Activated T-helper 2 cell treated with anti-CD3 and anti-CD28 coated beads, Interferon-gamma antibody, Interleukin-2, Interleukin-4, amounts not matched to agents 10 μg/mL and 5 μg/mL and 100 μg/mL, durations not matched to agents 14 hours and 24 hours and 36 hours (primary cell): ENCODE data around the gene IL18. TPM values are rescaled to one million over a fixed set of nuclear protein-coding genes. Genes with fewer than 3 reads are reported as not detected.
A peak's percentile ranks its signal among the peaks of the same experiment; 100 is the strongest.
"Not testable (repeated sequence)": the region's sequence is repeated elsewhere in the genome, so short reads cannot be mapped to it uniquely, and the experiment has no call there.

Experiments used
- DNase-seq: peaks from one replicate; pipeline ENCODE4 v3.0.0; 2021; ENCODE audit warnings: low spot score
- H3K27ac Mint-ChIP-seq: one replicate; pipeline ENCODE4 v1.8.0; 2021; ENCODE audit warnings: mixed read lengths
- H3K27me3 Mint-ChIP-seq: one replicate; pipeline ENCODE4 v1.8.0; 2021; ENCODE audit warnings: low read depth, mixed read lengths
- H3K36me3 Mint-ChIP-seq: one replicate; pipeline ENCODE4 v1.8.0; 2021; ENCODE audit warnings: low read depth, mixed read lengths
- H3K4me1 Mint-ChIP-seq: one replicate; pipeline ENCODE4 v1.8.0; 2021; ENCODE audit warnings: low read depth, mixed read lengths
- H3K4me3 Mint-ChIP-seq: one replicate; pipeline ENCODE4 v1.8.0; 2021; ENCODE audit warnings: low read depth, mild to moderate bottlenecking, moderate library complexity, mixed read lengths
- H3K9me3 Mint-ChIP-seq: one replicate; pipeline ENCODE4 v1.8.0; 2021; ENCODE audit warnings: mixed read lengths
- intact Hi-C: fragments of 100-400 bp; cut with micrococcal nuclease; formaldehyde crosslinking; loops from one replicate; pipeline ENCODE4 v1.15.1; 2023
- total RNA-seq: library from RNA; stranded (reverse); gene quantifications from 2 replicates; pipeline ENCODE4 v1.2.3, GENCODE V29; 2022

Gene IL18
- total RNA-seq = 1.5 and 1.7 TPM in 2 replicates

GRCh38 chr11:112163875-112164685 lies at the start of gene IL18:
IL18 (minus strand) TSS chr11:112164094; CDS start chr11:112155053, 9,041 bp downstream.
- Mint-ChIP-seq H3K27me3 (peaks cover 12% of the 10 kb centered on the region), H3K36me3 (no peaks in the 10 kb centered on the region)

GRCh38 chr11:112212710-112213109 lies 48.8 kb upstream of the IL18 start:
- intact Hi-C loops = no loop called here
- peaks cover 14% of the 10 kb centered on the region for H3K4me1 Mint-ChIP-seq

More at GRCh38 chr11:112163875-112164685, at the start of gene IL18:
- Mint-ChIP-seq H3K27ac (no peak within 1 kb of the TSS), H3K9me3 (no peaks in the 10 kb centered on the region), H3K4me1 (peaks cover 4% of the 10 kb centered on the region), H3K4me3 (peak within 1 kb of the TSS; percentile 68)
- intact Hi-C loops = no loop called here
- DNase-seq = no peak

GRCh38 chr11:112212290-112212689 lies 48.4 kb upstream of the IL18 start:
- DNase-seq = no peak
- H3K9me3 Mint-ChIP-seq = no peaks in the 10 kb centered on the region
- H3K27me3 Mint-ChIP-seq = peaks cover 20% of the 10 kb centered on the region
- no peak overlapping the region for H3K4me3 Mint-ChIP-seq
- H3K4me1 Mint-ChIP-seq = peaks cover 14% of the 10 kb centered on the region
- H3K36me3 Mint-ChIP-seq = no peaks in the 10 kb centered on the region
- no peak overlapping the region for H3K27ac Mint-ChIP-seq
- intact Hi-C loops = no loop called here

More at GRCh38 chr11:112212710-112213109, 48.8 kb upstream of the IL18 start:
- Mint-ChIP-seq H3K4me3 (no peak overlapping the region), H3K36me3 (no peaks in the 10 kb centered on the region), H3K9me3 (no peaks in the 10 kb centered on the region), H3K27ac (no peak overlapping the region), H3K27me3 (peaks cover 20% of the 10 kb centered on the region)
- DNase-seq = no peak

GRCh38 chr11:112211536-112211935 lies 47.6 kb upstream of the IL18 start:
- Mint-ChIP-seq H3K27me3 (peaks cover 20% of the 10 kb centered on the region), H3K27ac (no peak overlapping the region), H3K4me1 (peaks cover 14% of the 10 kb centered on the region), H3K9me3 (no peaks in the 10 kb centered on the region), H3K36me3 (no peaks in the 10 kb centered on the region), H3K4me3 (no peak overlapping the region)
- intact Hi-C loops = no loop called here
- DNase-seq = no peak

GRCh38 chr11:112210890-112211289 lies 47.0 kb upstream of the IL18 start:
- intact Hi-C loops = no loop called here
- Mint-ChIP-seq H3K4me1 (peaks cover 14% of the 10 kb centered on the region), H3K36me3 (no peaks in the 10 kb centered on the region), H3K27me3 (peaks cover 20% of the 10 kb centered on the region), H3K4me3 (no peak overlapping the region), H3K9me3 (no peaks in the 10 kb centered on the region), H3K27ac (no peak overlapping the region)
- DNase-seq = no peak

- Mint-ChIP-seq H3K9me3 (no peaks in the 10 kb centered on the region), H3K27me3 (peaks cover 19% of the 10 kb centered on the region), H3K4me3 (no peak overlapping the region), H3K36me3 (no peaks in the 10 kb centered on the region), H3K4me1 (peaks cover 2% of the 10 kb centered on the region), H3K27ac (no peak overlapping the region)
- DNase-seq = no peak
- intact Hi-C loops = no loop called here
These were observed 42.2 kb upstream of the IL18 start for GRCh38 chr11:112206071-112206470.

GRCh38 chr11:112200252-112200651 lies 36.4 kb upstream of the IL18 start:
- intact Hi-C loops = no loop called here
- no peak for DNase-seq
- Mint-ChIP-seq H3K4me3 (no peak overlapping the region), H3K27me3 (peaks cover 20% of the 10 kb centered on the region), H3K9me3 (no peaks in the 10 kb centered on the region), H3K27ac (no peak overlapping the region), H3K4me1 (no peaks in the 10 kb centered on the region), H3K36me3 (no peaks in the 10 kb centered on the region)

GRCh38 chr11:112199101-112199500 lies 35.2 kb upstream of the IL18 start:
- H3K27ac Mint-ChIP-seq, DNase-seq, H3K4me1 Mint-ChIP-seq, H3K4me3 Mint-ChIP-seq, H3K36me3 Mint-ChIP-seq, intact Hi-C loops, H3K9me3 Mint-ChIP-seq: not testable (repeated sequence)
- H3K27me3 Mint-ChIP-seq = peaks cover 21% of the 10 kb centered on the region

- intact Hi-C loops = no loop called here
- DNase-seq = no peak
- H3K9me3 Mint-ChIP-seq = no peaks in the 10 kb centered on the region
- peaks cover 22% of the 10 kb centered on the region for H3K27me3 Mint-ChIP-seq
- H3K4me3 Mint-ChIP-seq = no peak overlapping the region
- H3K36me3 Mint-ChIP-seq = no peaks in the 10 kb centered on the region
- no peak overlapping the region for H3K27ac Mint-ChIP-seq
- no peaks in the 10 kb centered on the region for H3K4me1 Mint-ChIP-seq
These were observed 32.7 kb upstream of the IL18 start for GRCh38 chr11:112196519-112197087.

- Mint-ChIP-seq H3K4me3 (no peak overlapping the region), H3K27ac (no peak overlapping the region), H3K9me3 (no peaks in the 10 kb centered on the region), H3K27me3 (peaks cover 22% of the 10 kb centered on the region), H3K4me1 (no peaks in the 10 kb centered on the region), H3K36me3 (no peaks in the 10 kb centered on the region)
- DNase-seq = no peak
- intact Hi-C loops = no loop called here
These were observed 32.1 kb upstream of the IL18 start for GRCh38 chr11:112195951-112196351.

GRCh38 chr11:112195113-112195512 lies 31.2 kb upstream of the IL18 start:
- H3K9me3 Mint-ChIP-seq, H3K4me1 Mint-ChIP-seq, intact Hi-C loops, DNase-seq, H3K4me3 Mint-ChIP-seq, H3K36me3 Mint-ChIP-seq, H3K27ac Mint-ChIP-seq: not testable (repeated sequence)
- H3K27me3 Mint-ChIP-seq = peaks cover 22% of the 10 kb centered on the region

- Mint-ChIP-seq H3K4me1 (no peaks in the 10 kb centered on the region), H3K9me3 (no peaks in the 10 kb centered on the region), H3K27ac (no peak overlapping the region), H3K4me3 (no peak overlapping the region), H3K36me3 (no peaks in the 10 kb centered on the region), H3K27me3 (peaks cover 10% of the 10 kb centered on the region)
- intact Hi-C loops = no loop called here
- no peak for DNase-seq
These were observed 22.4 kb upstream of the IL18 start for GRCh38 chr11:112186304-112186703.

- Mint-ChIP-seq H3K9me3 (no peaks in the 10 kb centered on the region), H3K27ac (no peak overlapping the region)
These were observed 22.0 kb upstream of the IL18 start for GRCh38 chr11:112185883-112186282.

More at GRCh38 chr11:112185883-112186282, 22.0 kb upstream of the IL18 start:
- Mint-ChIP-seq H3K27me3 (peaks cover 10% of the 10 kb centered on the region), H3K36me3 (no peaks in the 10 kb centered on the region), H3K4me1 (no peaks in the 10 kb centered on the region), H3K4me3 (no peak overlapping the region)
- intact Hi-C loops = no loop called here
- no peak for DNase-seq
